ENCODE measurements around the gene BEX4.

The BEX4 gene

DNA sequence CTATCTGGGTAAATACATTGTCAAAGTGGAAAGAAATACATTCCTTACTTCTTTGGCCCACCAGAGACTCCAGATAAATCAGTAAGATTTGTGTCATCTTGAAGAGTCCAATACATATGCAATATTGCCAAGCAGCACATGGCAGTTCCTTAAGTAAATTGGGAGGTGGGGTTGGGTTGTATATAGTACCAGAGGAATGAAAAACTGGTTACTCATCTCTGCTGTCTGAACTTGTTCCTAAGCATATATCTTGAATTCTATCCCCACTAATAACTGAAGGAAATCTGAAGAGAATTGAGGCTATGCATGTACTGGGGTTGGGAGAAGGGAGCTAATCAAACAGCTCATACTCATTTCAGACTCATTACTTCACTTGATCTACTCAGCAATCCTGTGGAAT is 25.2 kb downstream of the BEX4 start:
- no peak for DNase-seq (ENCODE audit: low spot score)

- peak; percentile 2 for DNase-seq (ENCODE audit: low spot score)
These were observed 33.6 kb downstream of the BEX4 start for GRCh38 chrX:103248553-103248952.

DNA sequence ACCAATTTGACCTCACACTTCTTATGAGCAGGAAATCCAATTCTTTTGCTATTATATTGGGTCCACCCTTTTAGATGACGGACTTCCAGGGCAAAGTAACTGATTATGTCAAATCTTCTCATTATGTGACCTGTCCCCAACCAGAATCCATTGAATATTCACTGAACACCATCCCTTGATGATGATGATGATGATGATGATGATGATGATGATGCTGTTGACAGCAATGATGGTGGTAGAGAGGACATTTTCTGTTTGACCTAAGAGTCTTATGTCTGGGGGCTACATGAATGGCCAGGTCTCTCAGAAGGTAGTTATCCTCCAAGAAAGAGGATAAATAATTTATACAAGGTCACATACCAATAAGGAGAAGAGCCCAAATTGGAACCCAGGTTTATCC is 34.9 kb downstream of the BEX4 start:
- no peak for DNase-seq (ENCODE audit: low spot score)

- no peak for DNase-seq (ENCODE audit: low spot score)
These were observed 36.1 kb downstream of the BEX4 start for GRCh38 chrX:103250977-103251376.

DNA sequence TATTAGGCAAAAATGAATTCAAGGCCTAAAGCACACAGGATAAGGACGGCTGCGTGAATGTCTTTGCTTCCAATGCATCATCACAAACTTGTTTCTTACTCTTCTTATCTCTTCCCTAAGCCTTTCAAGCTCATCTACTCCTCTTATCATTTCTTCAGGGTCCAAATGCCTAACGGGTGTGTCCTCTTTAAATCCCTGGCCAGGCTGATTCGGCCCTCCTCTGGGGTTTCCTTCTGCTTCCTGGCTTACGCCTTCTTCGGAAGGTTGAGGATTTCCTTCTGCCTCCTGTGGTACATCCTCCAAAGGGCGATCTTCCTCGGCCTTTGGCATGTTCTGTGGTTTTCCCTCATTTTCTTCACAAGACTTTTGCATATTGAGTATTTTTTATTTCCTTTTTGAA is 38.7 kb downstream of the BEX4 start:
- DNase-seq (ENCODE audit: low spot score) = peak; percentile 4

DNA sequence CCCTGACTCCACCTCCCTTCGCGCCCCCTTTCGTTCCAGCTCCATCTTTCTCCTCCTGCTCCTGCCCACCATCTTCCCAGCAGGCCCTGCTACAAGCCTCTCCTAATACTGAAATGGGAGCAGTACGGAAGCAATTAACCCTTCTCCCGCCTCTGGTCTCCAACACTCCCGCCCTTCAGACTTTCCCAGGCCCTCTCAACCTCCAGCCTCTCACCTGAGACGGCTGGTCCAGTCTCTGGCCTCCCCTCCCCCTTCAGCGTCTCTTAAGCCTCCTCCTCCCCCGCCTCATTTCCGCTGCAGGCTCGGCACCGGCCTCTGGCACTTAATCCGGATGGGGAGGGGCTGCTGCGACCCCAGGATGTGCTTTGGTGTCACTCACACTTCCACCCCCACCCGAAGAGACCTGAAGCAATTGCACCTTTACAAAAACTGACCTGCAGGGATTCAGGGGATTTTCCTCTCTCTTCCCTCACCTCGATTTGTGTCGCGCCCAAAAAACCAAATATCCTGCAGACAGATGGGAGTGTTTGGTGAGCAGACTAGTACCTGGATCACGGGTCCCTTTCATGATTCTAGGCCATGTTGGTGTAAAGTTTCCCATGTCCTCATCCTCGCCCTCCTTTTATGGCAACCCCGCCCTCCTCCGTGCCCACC is 39.4 kb downstream of the BEX4 start:
- DNase-seq (ENCODE audit: low spot score) = no peak

DNA sequence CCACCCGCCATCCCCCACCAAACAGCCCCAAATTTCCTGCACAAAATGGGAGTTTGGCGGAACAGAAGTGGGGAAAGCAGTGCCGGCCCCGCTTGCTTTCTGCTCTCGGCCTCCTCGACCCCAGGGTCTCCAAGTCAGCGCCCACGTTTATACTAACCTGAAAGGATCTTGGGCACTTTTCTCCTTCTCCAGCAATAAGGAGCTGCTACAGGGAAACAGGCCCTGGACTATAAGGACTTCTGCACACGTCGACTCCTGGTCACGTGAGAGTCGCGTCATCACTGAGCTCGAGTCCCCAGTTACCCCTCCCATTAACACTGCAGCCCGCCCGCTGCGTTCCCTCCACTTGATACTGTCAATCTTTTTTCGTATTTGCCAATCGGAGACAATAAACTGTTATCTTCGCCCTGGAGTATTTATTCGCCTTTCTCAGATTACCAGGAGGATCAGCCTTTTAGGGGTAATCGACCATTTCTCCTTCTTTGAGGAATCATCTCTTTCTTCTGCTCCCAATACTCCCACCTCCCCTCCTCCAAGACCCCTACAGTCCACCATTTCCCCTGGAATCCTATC is 40.1 kb downstream of the BEX4 start, which contains the start of gene TCEAL8:
TCEAL8 (minus strand) TSS at position 235 of the 573 bp plus-strand sequence. CDS start 1,176 bp downstream, outside the sequence.
- DNase-seq (ENCODE audit: low spot score) = peak; percentile 41

DNA sequence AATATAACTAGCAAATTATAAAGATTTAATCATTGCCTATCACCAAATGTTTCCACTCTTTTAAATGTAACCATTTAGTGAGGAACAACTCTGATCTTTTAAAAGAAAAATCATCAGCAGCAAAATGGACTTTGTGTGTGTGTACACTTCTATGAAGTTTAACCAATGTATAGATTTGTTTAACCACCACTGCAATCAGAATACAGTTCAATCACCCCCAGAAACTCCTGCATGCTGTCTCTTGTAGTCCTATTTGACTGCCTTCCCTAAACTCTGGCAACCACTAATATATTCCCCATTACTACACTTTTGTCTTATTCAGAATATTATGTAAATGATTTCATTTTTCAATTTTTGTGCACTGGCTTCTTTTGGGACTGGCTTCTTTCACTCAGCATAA is 41.7 kb downstream of the BEX4 start:
- DNase-seq (ENCODE audit: low spot score) = no peak

DNA sequence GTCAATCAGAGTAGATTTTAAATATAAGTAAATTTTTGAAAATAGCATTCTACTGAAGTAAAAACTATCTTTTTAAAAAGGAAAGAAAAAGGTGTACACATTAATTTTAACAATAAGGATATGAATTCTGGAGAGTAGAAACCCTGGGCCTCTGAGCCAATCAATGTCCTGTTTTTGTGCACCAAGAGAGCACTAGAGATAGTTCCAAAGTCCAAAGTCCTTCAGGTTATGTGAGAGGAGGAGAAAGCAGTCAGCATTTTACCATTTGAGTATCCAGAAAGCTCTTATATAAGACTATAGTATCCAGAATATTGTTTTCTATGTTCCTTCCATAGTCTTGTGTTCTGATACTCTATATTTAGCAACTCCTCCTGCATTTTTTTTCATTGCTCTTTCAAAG is 43.4 kb downstream of the BEX4 start:
- DNase-seq (ENCODE audit: low spot score) = no peak
